ENCODE results near the gene TRPM4.

- no peak for TF ChIP-seq CTCF (IDR thresholded peaks at IDR 0.05)
- TF ChIP-seq EZH2 (IDR thresholded peaks at IDR 0.05): no peak
- TF ChIP-seq EZH2phosphoT487 (IDR thresholded peaks at IDR 0.05): no peak
Observed at GRCh38 chr19:49148044-49148682, 9.4 kb upstream of the TRPM4 start.
